Mucosa of descending colon (tissue), 3 donors: ENCODE measurements around the gene MSI2. TPM values are rescaled to one million over a fixed set of nuclear protein-coding genes. Genes with fewer than 3 reads are reported as not detected.

ENCODE experiments used
- ATAC-seq: fragments of 200-7000 bp; cut with Tn5 transposase; one replicate; pipeline ENCODE4 v1.9.1; 2020; ENCODE audit warnings: mild to moderate bottlenecking, moderate library complexity
- DNase-seq, 3 donors: peaks; one replicate each; pipeline ENCODE4 v3.0.0-alpha.2; 2020
- H3K36me3 ChIP-seq: fragments of 200-600 bp; one replicate; pipeline ENCODE4 v1.8.0; 2021; ENCODE audit warnings: low read depth, mild to moderate bottlenecking
- H3K4me1 ChIP-seq: fragments of 200-600 bp; one replicate; pipeline ENCODE4 v1.8.0; 2021; ENCODE audit warnings: low read depth, mild to moderate bottlenecking
- H3K4me3 ChIP-seq: fragments of 200-600 bp; one replicate; pipeline ENCODE4 v1.8.0; 2021; ENCODE audit warnings: mild to moderate bottlenecking
- H3K9me3 ChIP-seq: fragments of 200-600 bp; one replicate; pipeline ENCODE4 v1.8.0; 2021; ENCODE audit warnings: mild to moderate bottlenecking
- intact Hi-C, 2 donors: fragments of 100-400 bp; cut with DNase I in 1 of 2; cut with micrococcal nuclease in 1 of 2; formaldehyde crosslinking; loops; one replicate each; pipeline versions ENCODE4 v1.11.0 to v1.11.1; 2022; cut with DNase I, micrococcal nuclease
- total RNA-seq, 3 donors: library from RNA; stranded (reverse); fragmentation: NEBNext Ultra II Directional in 2 of 3; extraction: Animal tissue kit (Norgen Biotek cat#: 25700) in 2 of 3; gene quantifications; one replicate each; pipeline versions ENCODE4 v1.2.1 to v1.2.4, GENCODE V29; 2021 to 2023
- TF ChIP-seq, protein P1 (sequence below): fragments of 200-600 bp; IDR thresholded peaks from one replicate; pipeline ENCODE4 v1.8.0; 2022; ENCODE audit warnings: antibody characterized with exemption, mild to moderate bottlenecking
- donor health status: DM: no; HTN: no; CAD: no; lungs with moderate emphysema.
- donor health status: DM: no; HTN: no; CAD: no.
- donor health status: DM: no; HTN: yes; CAD: no.

Gene MSI2
- total RNA-seq, 3 donors from 2014 or later: 60.0 to 72.6 (median 65.7) TPM

DNA sequence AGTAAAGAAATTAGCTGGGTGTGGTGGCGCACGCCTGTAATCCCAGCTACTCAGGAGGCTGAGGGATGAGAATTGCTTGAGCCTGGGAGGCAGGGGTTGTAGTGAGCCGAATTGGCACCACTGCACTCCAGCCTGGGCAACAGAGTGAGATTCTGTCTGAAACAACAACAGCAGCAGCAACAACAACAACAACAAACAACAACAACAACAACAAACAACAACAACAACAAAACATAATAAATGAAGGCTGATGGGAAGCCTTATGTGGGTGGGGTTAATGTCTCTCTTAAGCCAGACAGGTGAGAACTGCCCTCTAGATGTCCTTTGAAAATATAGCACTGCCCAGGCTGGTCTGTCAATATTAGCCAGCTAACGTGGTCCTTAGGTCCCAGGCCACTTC, 107.3 kb downstream of the MSI2 start:
- intact Hi-C loops: no loop called here
- DNase-seq: no peak
- no peak for ATAC-seq
- Histone ChIP-seq H3K9me3 (no peaks in the 10 kb centered on the region), H3K4me3 (no peak overlapping the region), H3K36me3 (no peaks in the 10 kb centered on the region), H3K4me1 (peaks cover 4% of the 10 kb centered on the region)
- TF ChIP-seq, protein P1, sequence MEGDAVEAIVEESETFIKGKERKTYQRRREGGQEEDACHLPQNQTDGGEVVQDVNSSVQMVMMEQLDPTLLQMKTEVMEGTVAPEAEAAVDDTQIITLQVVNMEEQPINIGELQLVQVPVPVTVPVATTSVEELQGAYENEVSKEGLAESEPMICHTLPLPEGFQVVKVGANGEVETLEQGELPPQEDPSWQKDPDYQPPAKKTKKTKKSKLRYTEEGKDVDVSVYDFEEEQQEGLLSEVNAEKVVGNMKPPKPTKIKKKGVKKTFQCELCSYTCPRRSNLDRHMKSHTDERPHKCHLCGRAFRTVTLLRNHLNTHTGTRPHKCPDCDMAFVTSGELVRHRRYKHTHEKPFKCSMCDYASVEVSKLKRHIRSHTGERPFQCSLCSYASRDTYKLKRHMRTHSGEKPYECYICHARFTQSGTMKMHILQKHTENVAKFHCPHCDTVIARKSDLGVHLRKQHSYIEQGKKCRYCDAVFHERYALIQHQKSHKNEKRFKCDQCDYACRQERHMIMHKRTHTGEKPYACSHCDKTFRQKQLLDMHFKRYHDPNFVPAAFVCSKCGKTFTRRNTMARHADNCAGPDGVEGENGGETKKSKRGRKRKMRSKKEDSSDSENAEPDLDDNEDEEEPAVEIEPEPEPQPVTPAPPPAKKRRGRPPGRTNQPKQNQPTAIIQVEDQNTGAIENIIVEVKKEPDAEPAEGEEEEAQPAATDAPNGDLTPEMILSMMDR: no peak

- Histone ChIP-seq H3K4me3 (no peak overlapping the region), H3K9me3 (no peaks in the 10 kb centered on the region), H3K4me1 (peaks cover 4% of the 10 kb centered on the region), H3K36me3 (no peaks in the 10 kb centered on the region)
- intact Hi-C loops: no loop called here
- TF ChIP-seq, protein P1: no peak
- no peak for ATAC-seq
- no peak for DNase-seq
Measured at GRCh38 chr17:57363998-57364643, 107.8 kb downstream of the MSI2 start.

DNA sequence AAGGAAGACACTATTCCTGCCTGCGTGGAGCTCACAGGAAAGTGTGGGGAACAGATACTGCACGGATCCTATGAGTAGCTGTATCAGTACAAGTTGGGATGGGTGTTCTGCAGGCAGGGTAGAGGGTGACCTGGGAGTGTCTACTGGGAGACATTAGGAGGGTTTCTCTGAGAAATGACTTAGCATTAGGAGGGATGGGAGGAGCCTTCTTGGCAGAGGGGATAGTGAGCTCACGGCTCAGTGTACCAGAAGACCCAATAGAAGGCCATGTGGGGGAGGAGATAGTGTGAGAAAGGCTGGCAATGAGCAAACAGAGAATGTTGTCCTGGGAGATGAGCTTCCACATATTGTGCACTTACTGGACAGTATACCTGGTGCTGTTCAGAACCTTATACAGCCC, 109.1 kb downstream of the MSI2 start:
- TF ChIP-seq, protein P1: no peak
- ATAC-seq (no peak), DNase-seq (no peak)
- Histone ChIP-seq H3K9me3 (no peaks in the 10 kb centered on the region), H3K36me3 (no peaks in the 10 kb centered on the region), H3K4me1 (peaks cover 4% of the 10 kb centered on the region), H3K4me3 (no peak overlapping the region)
- intact Hi-C loops: no loop called here

GRCh38 chr17:57366177-57366557, 109.8 kb downstream of the MSI2 start:
- no peak for DNase-seq
- Histone ChIP-seq H3K9me3 (no peaks in the 10 kb centered on the region), H3K4me3 (no peak overlapping the region), H3K36me3 (no peaks in the 10 kb centered on the region), H3K4me1 (peaks cover 4% of the 10 kb centered on the region)
- intact Hi-C loops: no loop called here
- TF ChIP-seq, protein P1: no peak
- no peak for ATAC-seq

DNA sequence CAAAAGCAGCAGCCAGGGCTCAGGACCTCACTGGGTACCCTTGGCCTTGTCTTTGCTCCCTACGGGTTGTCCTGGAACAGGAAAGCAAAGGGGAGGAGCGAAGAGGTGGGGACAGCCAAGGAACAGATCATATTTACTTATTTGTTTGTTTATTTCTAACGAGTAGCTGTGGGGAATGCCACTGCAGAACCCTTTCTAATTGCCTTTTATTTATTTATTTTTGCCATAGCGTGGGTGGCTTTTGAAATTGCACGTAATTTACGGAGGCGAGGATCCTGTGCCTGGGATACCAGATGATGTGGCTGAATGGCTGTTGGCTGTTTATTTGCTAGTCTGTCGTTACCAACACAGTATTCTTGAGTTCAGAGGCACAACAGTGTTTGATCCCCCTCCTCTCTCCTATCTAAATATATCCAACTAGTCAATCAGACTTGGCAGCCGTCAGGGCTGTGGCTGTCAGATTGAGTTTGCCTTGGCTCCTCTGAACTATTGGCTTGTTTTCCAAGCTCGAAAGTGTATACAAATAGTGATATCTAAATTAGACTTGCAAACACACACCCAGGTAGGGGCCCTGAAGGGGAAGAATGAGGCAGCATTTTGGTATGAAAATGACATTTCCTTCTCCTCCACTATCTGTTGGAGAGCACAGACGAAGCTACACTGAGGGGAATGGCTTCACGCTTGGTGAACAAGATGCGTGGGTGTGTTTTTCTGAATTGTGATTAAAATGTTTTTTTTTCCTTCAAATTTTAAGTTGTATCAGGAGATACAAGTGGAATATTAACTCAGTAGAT, 110.4 kb downstream of the MSI2 start:
- H3K4me1 ChIP-seq: peaks cover 4% of the 10 kb centered on the region
- no peak overlapping the region for H3K4me3 ChIP-seq
- DNase-seq: no peak
- H3K36me3 ChIP-seq: no peaks in the 10 kb centered on the region
- intact Hi-C loops: no loop called here
- peak; percentile 45 for ATAC-seq
- no peaks in the 10 kb centered on the region for H3K9me3 ChIP-seq
- TF ChIP-seq, protein P1: no peak
